Measurements from ENCODE around the gene NAALADL2.
"Not testable (repeated sequence)": the region's sequence is repeated elsewhere in the genome, so short reads cannot be mapped to it uniquely, and the experiment has no call there.

The NAALADL2 gene

GRCh38 chr3:175271465-175271864 lies 412.3 kb downstream of the NAALADL2 start:
- not testable (repeated sequence) for DNase-seq

- no peak for DNase-seq
These were observed 413.3 kb downstream of the NAALADL2 start for GRCh38 chr3:175272392-175272791.

- no peak for DNase-seq
These were observed 414.4 kb downstream of the NAALADL2 start for GRCh38 chr3:175273573-175273972.

GRCh38 chr3:175274056-175274455 lies 414.9 kb downstream of the NAALADL2 start:
- no peak for DNase-seq

- no peak for DNase-seq
These were observed 415.5 kb downstream of the NAALADL2 start for GRCh38 chr3:175274474-175275218.

GRCh38 chr3:175278680-175279079 lies 419.5 kb downstream of the NAALADL2 start:
- no peak for DNase-seq

- DNase-seq, result no peak
These were observed 420.3 kb downstream of the NAALADL2 start for GRCh38 chr3:175279457-175279856.

GRCh38 chr3:175279911-175280310 lies 420.8 kb downstream of the NAALADL2 start:
- DNase-seq, result no peak

- no peak for DNase-seq
These were observed 428.3 kb downstream of the NAALADL2 start for GRCh38 chr3:175287361-175287963.

- DNase-seq, result no peak
These were observed 429.5 kb downstream of the NAALADL2 start for GRCh38 chr3:175288621-175289020.

GRCh38 chr3:175294793-175295192 lies 435.7 kb downstream of the NAALADL2 start:
- no peak for DNase-seq

GRCh38 chr3:175295248-175296130 lies 436.4 kb downstream of the NAALADL2 start:
- DNase-seq, result no peak

GRCh38 chr3:175297216-175297615 lies 438.1 kb downstream of the NAALADL2 start:
- DNase-seq, result no peak

GRCh38 chr3:175301741-175302140 lies 442.6 kb downstream of the NAALADL2 start:
- no peak for DNase-seq

GRCh38 chr3:175304404-175304803 lies 445.3 kb downstream of the NAALADL2 start:
- no peak for DNase-seq

GRCh38 chr3:175307642-175308041 lies 448.5 kb downstream of the NAALADL2 start:
- no peak for DNase-seq

GRCh38 chr3:175308097-175308496 lies 449.0 kb downstream of the NAALADL2 start:
- DNase-seq, result no peak

GRCh38 chr3:175310046-175310445 lies 450.9 kb downstream of the NAALADL2 start:
- DNase-seq, result no peak

- DNase-seq, result no peak
These were observed 452.3 kb downstream of the NAALADL2 start for GRCh38 chr3:175311404-175311803.

- DNase-seq, result no peak
These were observed 452.8 kb downstream of the NAALADL2 start for GRCh38 chr3:175311946-175312345.

GRCh38 chr3:175312791-175313190 lies 453.7 kb downstream of the NAALADL2 start:
- DNase-seq, result no peak

- no peak for DNase-seq
These were observed 457.7 kb downstream of the NAALADL2 start for GRCh38 chr3:175316799-175317198.

- no peak for DNase-seq
These were observed 466.3 kb downstream of the NAALADL2 start for GRCh38 chr3:175325440-175325839.

- no peak for DNase-seq
These were observed 466.9 kb downstream of the NAALADL2 start for GRCh38 chr3:175326041-175326440.
